HEK293 (cell line): ENCODE measurements around the gene DDO.

ENCODE experiments used
- CTCF ChIA-PET: fragments of 350-600 bp; formaldehyde crosslinking; extraction: SDS; loops from one replicate; lab custom pipeline; 2021; ENCODE audit warnings: antibody characterized with exemption; lab: Yijun Ruan, JAX
- POLR2A ChIA-PET: fragments of 300-600 bp; formaldehyde crosslinking; extraction: SDS; loops from one replicate; lab custom pipeline; 2020; ENCODE audit warnings: antibody characterized with exemption, inconsistent platforms; lab: Yijun Ruan, JAX
- H3K27ac ChIP-seq: fragments of 200-500 bp; sonication (Bioruptor generic); 2 replicates; pipeline ENCODE4 v1.5.1; 2014; ENCODE audit warnings: low read depth, low read length, control low read depth, inconsistent platforms; ENCODE audit errors: extremely low read depth
- H3K36me3 ChIP-seq, 2 experiments: fragments of 200-500 bp in 1 of 2; sonication (Bioruptor generic) in 1 of 2; 1 replicate in 1 of 2; 2 replicates in 1 of 2; pipeline ENCODE4 v1.5.1; 2014 to 2017; ENCODE audit warnings: inconsistent platforms in 2 of 2, low read length in 2 of 2; ENCODE audit not compliant: control insufficient read depth in 2 of 2, insufficient read depth in 1 of 2
- H3K4me1 ChIP-seq: fragments of 200-500 bp; sonication (Bioruptor generic); 2 replicates; pipeline ENCODE4 v1.5.1; 2014; ENCODE audit warnings: mild to moderate bottlenecking, low read length, inconsistent platforms; ENCODE audit not compliant: control insufficient read depth, insufficient read depth
- H3K4me3 ChIP-seq: 2 replicates; pipeline ENCODE4 v1.5.1; 2011; ENCODE audit warnings: low read depth, mild to moderate bottlenecking, control low read depth, low read length, moderate library complexity
- H3K9me3 ChIP-seq: fragments of 200-500 bp; sonication (Bioruptor generic); 2 replicates; pipeline ENCODE4 v1.5.1; 2014; ENCODE audit warnings: low read depth, low read length, inconsistent platforms; ENCODE audit not compliant: control insufficient read depth, insufficient read depth
- ATF2 ChIP-seq: fragments of 450-650 bp; formaldehyde crosslinking; IDR thresholded peaks from 2 replicates; pipeline ENCODE4 v1.5.1; 2016; ENCODE audit warnings: missing biosample characterization, missing genetic modification characterization, low read depth
- PBX3 ChIP-seq: sonication (generic); formaldehyde crosslinking; IDR thresholded peaks from 2 replicates; pipeline ENCODE4 v1.8.1; 2022; ENCODE audit warnings: mild to moderate bottlenecking, moderate library complexity, missing genetic modification reagents
- SALL2 ChIP-seq: fragments of 450-650 bp; formaldehyde crosslinking; IDR thresholded peaks from 2 replicates; pipeline ENCODE4 v1.5.0; 2017; ENCODE audit warnings: missing biosample characterization, mild to moderate bottlenecking, missing genetic modification characterization, borderline replicate concordance
- SCRT1 ChIP-seq: fragments of 450-650 bp; formaldehyde crosslinking; IDR thresholded peaks from 2 replicates; pipeline ENCODE4 v1.5.1; 2016; ENCODE audit warnings: missing biosample characterization, missing genetic modification characterization, borderline replicate concordance
- SETDB1 ChIP-seq: IDR thresholded peaks from one replicate; pipeline ENCODE4 v1.6.1; 2017; ENCODE audit warnings: mild to moderate bottlenecking, low read length, moderate library complexity, mixed read lengths; ENCODE audit not compliant: insufficient read length
- TRIM28 ChIP-seq: IDR thresholded peaks from 2 replicates; pipeline ENCODE4 v1.6.1; 2011; ENCODE audit warnings: low read length, control low read depth, borderline replicate concordance
- ZBTB26 ChIP-seq: fragments of 450-650 bp; formaldehyde crosslinking; optimal IDR thresholded peaks from 2 replicates; pipeline ENCODE3; 2016; ENCODE audit warnings: missing biosample characterization, mild to moderate bottlenecking, missing genetic modification characterization
- ZBTB49 ChIP-seq: fragments of 450-650 bp; formaldehyde crosslinking; IDR thresholded peaks from 2 replicates; pipeline ENCODE4 v1.5.1; 2016; ENCODE audit warnings: missing biosample characterization, missing genetic modification characterization, low read depth
- ZBTB7A ChIP-seq: fragments of 450-650 bp; formaldehyde crosslinking; IDR thresholded peaks from 2 replicates; pipeline ENCODE4 v1.5.1; 2016; ENCODE audit warnings: low read depth, missing biosample characterization, missing genetic modification characterization
- ZFP69B ChIP-seq: fragments of 450-650 bp; formaldehyde crosslinking; IDR thresholded peaks from 2 replicates; pipeline ENCODE4 v1.5.1; 2016; ENCODE audit warnings: missing biosample characterization, missing genetic modification characterization
- ZNF121 ChIP-seq: fragments of 450-650 bp; formaldehyde crosslinking; IDR thresholded peaks from 2 replicates; pipeline ENCODE4 v1.5.1; 2016; ENCODE audit warnings: missing biosample characterization, missing genetic modification characterization
- ZNF302 ChIP-seq: fragments of 450-650 bp; formaldehyde crosslinking; IDR thresholded peaks from 2 replicates; pipeline ENCODE4 v1.5.1; 2016; ENCODE audit warnings: missing biosample characterization, missing genetic modification characterization, low read depth
- ZNF324 ChIP-seq: fragments of 450-650 bp; formaldehyde crosslinking; IDR thresholded peaks from 2 replicates; pipeline ENCODE4 v1.5.1; 2016; ENCODE audit warnings: missing biosample characterization, missing genetic modification characterization
- ZNF362 ChIP-seq: fragments of 450-650 bp; formaldehyde crosslinking; IDR thresholded peaks from 2 replicates; pipeline ENCODE4 v1.5.1; 2016; ENCODE audit warnings: missing biosample characterization, missing genetic modification characterization
- ZNF37A ChIP-seq: fragments of 450-650 bp; IDR thresholded peaks from 2 replicates; pipeline ENCODE4 v1.5.1; 2018; ENCODE audit warnings: missing biosample characterization, missing genetic modification characterization
- ZNF423 ChIP-seq: fragments of 450-650 bp; formaldehyde crosslinking; IDR thresholded peaks from 2 replicates; pipeline ENCODE4 v1.5.1; 2016; ENCODE audit warnings: missing biosample characterization, missing genetic modification characterization
- ZNF426 ChIP-seq: fragments of 450-650 bp; formaldehyde crosslinking; IDR thresholded peaks from 2 replicates; pipeline ENCODE4 v1.5.1; 2017; ENCODE audit warnings: missing biosample characterization, missing genetic modification characterization, mild to moderate bottlenecking, inconsistent platforms, moderate library complexity
- ZNF558 ChIP-seq: fragments of 450-650 bp; formaldehyde crosslinking; IDR thresholded peaks from 2 replicates; pipeline ENCODE4 v1.5.1; 2016; ENCODE audit warnings: missing biosample characterization, missing genetic modification characterization
- ZNF701 ChIP-seq: fragments of 450-650 bp; formaldehyde crosslinking; IDR thresholded peaks from 2 replicates; pipeline ENCODE4 v1.5.1; 2016; ENCODE audit warnings: missing biosample characterization, missing genetic modification characterization
- ZNF837 ChIP-seq: fragments of 450-650 bp; formaldehyde crosslinking; IDR thresholded peaks from 2 replicates; pipeline ENCODE4 v1.5.1; 2016; ENCODE audit warnings: missing biosample characterization, missing genetic modification characterization
- ZSCAN5A ChIP-seq: fragments of 450-650 bp; formaldehyde crosslinking; IDR thresholded peaks from 2 replicates; pipeline ENCODE4 v1.5.1; 2016; ENCODE audit warnings: missing biosample characterization, missing genetic modification characterization

The DDO gene

GRCh38 chr6:110360676-110361075, 54.7 kb downstream of the DDO start:
- Histone ChIP-seq H3K36me3 (no peaks in the 10 kb centered on the region), H3K27ac (no peak overlapping the region), H3K9me3 (no peaks in the 10 kb centered on the region), H3K4me3 (no peak overlapping the region), H3K4me1 (no peaks in the 10 kb centered on the region; the same call in 1 of the 2 replicates)
- ChIA-PET CTCF (interaction anchor here (0.6 kb wide), 1 partner anchor 1373 kb away, joined by 8 read pairs; no protein-coding TSS in a partner anchor), POLR2A (no interaction called here)
- no peak for TF ChIP-seq ZNF558 (tag by site-specific recombination)
- no peak for TF ChIP-seq ZBTB7A (tag by site-specific recombination)
- no peak for TF ChIP-seq ZNF701 (tag by site-specific recombination)
- no peak for TF ChIP-seq SCRT1 (tag by site-specific recombination)
- no peak for TF ChIP-seq ZSCAN5A (tag by site-specific recombination)
- no peak for TF ChIP-seq ZNF121 (tag by site-specific recombination)
- TF ChIP-seq ZNF37A (tag by site-specific recombination), result no peak

GRCh38 chr6:110359556-110359955, 55.8 kb downstream of the DDO start:
- TF ChIP-seq ATF2 (tag by site-specific recombination) (no peak), ZNF302 (no peak), ZNF362 (tag by site-specific recombination) (no peak), ZNF423 (no peak), ZBTB49 (tag by site-specific recombination) (no peak), PBX3 (no peak), ZNF324 (no peak), SALL2 (no peak), TRIM28 (no peak), ZNF837 (no peak), ZFP69B (tag by site-specific recombination) (no peak), SETDB1 (no peak), ZBTB26 (tag by site-specific recombination) (no peak), ZNF426 (tag by site-specific recombination) (no peak)
- CTCF ChIA-PET, result interaction anchor here (1.2 kb wide), 1 partner anchor 181 kb away, joined by 5 read pairs; no protein-coding TSS in a partner anchor
- no peaks in the 10 kb centered on the region; the same call in 1 of the 2 replicates for H3K4me1 ChIP-seq
- H3K9me3 ChIP-seq, result no peaks in the 10 kb centered on the region
- no peak overlapping the region for H3K4me3 ChIP-seq
- no peak overlapping the region for H3K27ac ChIP-seq
- H3K36me3 ChIP-seq, result no peaks in the 10 kb centered on the region
- POLR2A ChIA-PET, result no interaction called here
